Amygdala (tissue), 56 donors: ENCODE measurements around the gene DECR2.

ENCODE experiments used
- DNase-seq, 56 donors: peaks; one replicate each; lab custom pipeline; 2025; lab: John Stamatoyannopoulos, UW

The DECR2 gene

GRCh38 chr16:364595-365491 lies 36.8 kb upstream of the DECR2 start:
- DNase-seq = no peak

GRCh38 chr16:366476-366875 lies 35.2 kb upstream of the DECR2 start:
- no peak for DNase-seq

GRCh38 chr16:367333-367903 lies 34.3 kb upstream of the DECR2 start:
- no peak for DNase-seq

GRCh38 chr16:368388-369158 lies 33.1 kb upstream of the DECR2 start:
- no peak for DNase-seq

GRCh38 chr16:369275-369865 lies 32.3 kb upstream of the DECR2 start:
- DNase-seq = no peak

- no peak for DNase-seq
Measured at GRCh38 chr16:369866-370436, 31.7 kb upstream of the DECR2 start.

GRCh38 chr16:370443-370842 lies 31.2 kb upstream of the DECR2 start, which contains the start of gene MRPL28:
Gene MRPL28, minus strand, starts transcription at chr16:370538. Its CDS starts 320 bp downstream, at chr16:370218.
- peak in 55 of 56 donors; percentile 42 to 95 (median 86) for DNase-seq

GRCh38 chr16:370979-371514 lies 30.6 kb upstream of the DECR2 start:
- no peak for DNase-seq

- DNase-seq = no peak
Measured at GRCh38 chr16:371515-372301, 30.0 kb upstream of the DECR2 start.

GRCh38 chr16:372302-372983 lies 29.2 kb upstream of the DECR2 start:
- no peak for DNase-seq

GRCh38 chr16:373020-373598 lies 28.6 kb upstream of the DECR2 start:
- no peak for DNase-seq

- DNase-seq = no peak
Measured at GRCh38 chr16:373848-374615, 27.7 kb upstream of the DECR2 start.

- DNase-seq = no peak
Measured at GRCh38 chr16:374616-374926, 27.1 kb upstream of the DECR2 start.

GRCh38 chr16:375212-375611 lies 26.5 kb upstream of the DECR2 start:
- DNase-seq = no peak

GRCh38 chr16:375927-376816 lies 25.5 kb upstream of the DECR2 start:
- DNase-seq = no peak

GRCh38 chr16:376817-377418 lies 24.8 kb upstream of the DECR2 start:
- no peak for DNase-seq
